GM12892 (cell line): Measurements from ENCODE around the gene CDC42EP4. TPM values are rescaled to one million over a fixed set of nuclear protein-coding genes. Genes with fewer than 3 reads are reported as not detected.

Source experiments
- DNase-seq: peaks from one replicate; pipeline ENCODE4 v3.0.0; 2011; ENCODE audit not compliant: insufficient read length
- FAIRE-seq: peaks from 2 replicates; lab custom pipeline; 2011; peaks lifted over from hg19 to GRCh38; lab: Jason Lieb, UNC
- POLR2A ChIP-seq: IDR thresholded peaks from 2 replicates; pipeline ENCODE4 v1.6.1; 2011; ENCODE audit warnings: low read depth, low read length, control low read depth
- POLR2AphosphoS5 ChIP-seq: IDR thresholded peaks from 2 replicates; pipeline ENCODE4 v1.6.1; 2011; ENCODE audit warnings: low read depth, low read length, control low read depth
- TAF1 ChIP-seq: IDR thresholded peaks from 2 replicates; pipeline ENCODE4 v1.6.1; 2011; ENCODE audit warnings: low read depth, mild to moderate bottlenecking, control low read depth, low read length, borderline replicate concordance
- polyA plus RNA-seq: library from polyadenylated mRNA; unstranded; fragments of >200 nt; gene quantifications from one replicate; pipeline ENCODE4 v1.2.1, GENCODE V29; 2012; ENCODE audit warnings: missing spikeins, inconsistent platforms; ENCODE audit not compliant: missing spikeins

Gene CDC42EP4, protein sequence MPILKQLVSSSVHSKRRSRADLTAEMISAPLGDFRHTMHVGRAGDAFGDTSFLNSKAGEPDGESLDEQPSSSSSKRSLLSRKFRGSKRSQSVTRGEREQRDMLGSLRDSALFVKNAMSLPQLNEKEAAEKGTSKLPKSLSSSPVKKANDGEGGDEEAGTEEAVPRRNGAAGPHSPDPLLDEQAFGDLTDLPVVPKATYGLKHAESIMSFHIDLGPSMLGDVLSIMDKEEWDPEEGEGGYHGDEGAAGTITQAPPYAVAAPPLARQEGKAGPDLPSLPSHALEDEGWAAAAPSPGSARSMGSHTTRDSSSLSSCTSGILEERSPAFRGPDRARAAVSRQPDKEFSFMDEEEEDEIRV
- polyA plus RNA-seq, result 1.9 TPM

DNA sequence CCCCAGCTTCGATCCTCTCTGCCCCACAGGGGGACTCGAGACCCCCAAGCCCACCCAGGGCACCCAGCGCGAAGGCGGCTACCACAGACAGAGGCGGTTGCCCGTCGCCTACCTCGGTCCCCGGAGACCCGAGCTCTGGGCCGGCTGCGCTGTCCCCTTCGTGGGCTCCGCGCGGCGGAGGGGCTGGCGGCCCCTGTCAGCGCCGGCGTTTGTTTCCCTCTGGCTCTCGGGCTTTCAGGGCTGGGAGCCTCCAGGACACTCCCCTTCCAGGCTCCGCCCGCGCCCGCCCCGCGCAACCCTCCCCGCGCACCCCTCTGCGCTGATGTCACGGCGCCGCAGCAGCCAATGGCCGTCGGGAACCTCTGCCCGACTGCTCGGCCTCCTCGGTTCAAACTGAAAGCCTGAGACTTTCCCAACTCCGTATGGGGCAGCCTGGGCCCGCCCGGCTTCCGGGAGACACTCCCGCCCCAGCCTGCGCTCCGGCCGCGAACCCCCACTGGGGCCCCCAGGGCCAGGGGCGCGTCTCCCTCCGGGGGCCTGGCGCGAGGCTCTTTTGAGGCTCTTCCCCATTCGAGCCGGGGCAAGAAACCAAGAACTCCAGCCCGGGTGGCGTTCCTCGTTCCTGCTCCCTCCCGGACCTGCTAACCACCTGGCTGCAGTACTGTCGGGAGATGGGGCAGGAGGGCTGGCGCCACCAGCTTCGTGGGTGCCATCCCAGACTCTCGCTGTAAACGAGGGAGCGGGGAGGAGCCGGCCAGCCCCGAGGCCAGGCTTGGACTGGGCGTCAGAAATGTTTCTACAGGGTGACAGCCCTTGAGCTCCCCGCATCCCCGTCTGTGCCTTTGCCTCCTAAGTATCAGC, at the start of gene CDC42EP4:
TSS of gene CDC42EP4 (minus strand) at position 221 of the 861 bp plus-strand sequence. CDS start 25,501 bp downstream, outside the sequence.
- peak; percentile 82 for DNase-seq
- peak; percentile 68 for FAIRE-seq
- TF ChIP-seq POLR2AphosphoS5 (no peak), POLR2A (peak; percentile 40; the same call in 1 of the 2 replicates)

DNA sequence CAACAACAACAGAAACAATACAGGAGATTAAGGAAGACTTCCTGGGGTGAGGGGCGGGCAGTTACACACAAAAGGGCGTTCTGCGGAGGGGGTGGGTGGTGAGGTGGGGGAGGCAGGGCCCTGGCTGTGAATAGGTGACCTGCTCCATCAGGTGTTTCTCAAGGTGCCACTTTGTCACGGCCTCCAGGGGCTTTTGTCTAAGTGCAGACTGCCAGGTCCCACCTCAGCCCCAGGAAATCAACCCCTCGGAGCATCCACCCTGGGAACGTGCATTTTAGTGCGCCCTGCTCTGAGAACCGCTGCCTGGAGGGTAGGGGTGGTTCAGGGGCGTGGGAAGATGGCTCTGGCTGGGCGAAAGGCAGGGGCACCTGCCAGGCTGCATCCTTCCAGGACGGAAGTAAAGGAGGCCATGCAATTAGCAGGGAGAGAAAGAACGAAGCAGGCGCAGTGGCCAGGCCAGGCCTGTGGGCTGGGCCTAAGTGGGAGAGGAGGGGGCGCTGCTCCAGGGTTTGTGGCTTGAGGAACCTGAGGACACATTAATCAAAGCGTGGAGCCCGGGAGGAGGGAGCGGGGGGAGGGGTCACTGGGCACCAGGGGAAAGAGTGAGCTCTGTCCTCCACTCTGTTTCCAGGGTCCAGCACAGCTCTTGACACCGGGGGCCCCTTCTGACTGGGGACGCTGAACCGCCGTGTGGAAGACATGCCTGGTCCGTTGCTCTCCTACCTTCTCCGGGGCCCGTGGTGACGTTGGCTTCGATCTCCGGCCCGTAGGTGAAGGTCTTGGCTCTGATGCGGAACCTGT, 49.4 kb upstream of the CDC42EP4 start:
- no peak for TF ChIP-seq POLR2AphosphoS5
- TF ChIP-seq TAF1, result no peak
- no peak for TF ChIP-seq POLR2A
- no peak for FAIRE-seq
- DNase-seq, result no peak

DNA sequence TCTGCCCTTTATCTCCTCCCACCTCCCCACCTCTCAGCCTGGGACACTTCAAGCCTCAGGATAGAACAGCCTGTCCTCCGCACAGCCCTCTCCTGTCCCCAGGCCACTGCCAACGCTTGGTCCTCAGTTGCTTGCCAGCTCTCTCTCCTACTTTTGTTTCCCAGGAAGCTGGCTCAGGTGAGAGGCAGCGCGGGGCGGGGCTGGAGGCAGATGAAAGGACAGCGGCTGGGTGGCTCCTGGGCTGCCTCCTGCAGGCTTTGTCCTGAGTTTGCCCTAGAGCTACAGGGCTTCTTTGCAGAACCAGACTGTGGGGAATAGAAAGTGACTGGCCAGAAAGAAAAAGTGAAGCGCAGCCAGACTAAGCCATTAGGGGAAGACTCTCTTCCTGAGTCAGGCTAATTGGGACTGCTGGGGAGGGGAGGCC, 48.2 kb upstream of the CDC42EP4 start:
- TF ChIP-seq POLR2A, result no peak
- no peak for TF ChIP-seq POLR2AphosphoS5
- TF ChIP-seq TAF1, result no peak
- DNase-seq, result no peak
- no peak for FAIRE-seq

DNA sequence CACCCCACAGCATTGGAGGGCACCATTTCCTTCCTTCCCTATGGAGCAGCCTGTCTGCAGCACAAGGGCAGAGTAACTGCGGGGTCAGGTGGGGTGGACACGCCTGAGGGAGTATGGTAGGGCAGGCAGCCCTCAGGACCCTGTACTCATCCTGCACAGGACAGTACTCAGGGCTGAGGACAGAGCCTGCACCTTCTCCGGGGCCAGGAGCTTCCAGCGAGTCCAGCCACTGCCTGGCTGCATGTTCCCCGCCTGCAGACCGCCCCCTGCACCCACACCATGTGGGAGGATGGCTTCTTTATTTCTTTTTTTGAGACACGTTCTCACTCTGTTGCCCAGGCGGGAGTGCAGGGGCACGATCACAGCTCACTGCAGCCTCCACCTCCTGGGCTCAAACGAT, 47.6 kb upstream of the CDC42EP4 start:
- no peak for DNase-seq
- FAIRE-seq, result no peak
- no peak for TF ChIP-seq POLR2A
- no peak for TF ChIP-seq TAF1
- no peak for TF ChIP-seq POLR2AphosphoS5

DNA sequence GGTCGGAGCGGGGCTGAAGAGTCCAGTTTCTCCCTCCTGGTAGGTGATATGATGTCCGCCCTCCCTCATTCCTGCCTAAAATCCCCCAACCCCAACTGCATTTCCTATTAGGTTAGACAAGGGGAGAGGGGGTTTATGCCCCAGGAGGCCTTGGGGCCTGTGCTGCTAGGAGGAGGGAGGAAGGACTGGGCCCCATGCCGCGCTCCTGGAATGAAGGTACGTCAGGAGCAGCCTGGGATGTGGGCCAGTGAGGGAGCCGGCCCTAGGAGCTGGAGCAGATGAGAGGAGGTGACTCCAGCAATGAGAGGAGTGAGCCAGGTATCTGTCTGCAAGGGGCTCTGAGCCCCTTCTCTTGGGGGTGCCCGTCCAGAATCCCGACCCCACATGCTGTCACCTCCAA, 46.9 kb upstream of the CDC42EP4 start:
- DNase-seq (no peak), FAIRE-seq (no peak)
- no peak for TF ChIP-seq TAF1
- no peak for TF ChIP-seq POLR2A
- TF ChIP-seq POLR2AphosphoS5, result no peak

DNA sequence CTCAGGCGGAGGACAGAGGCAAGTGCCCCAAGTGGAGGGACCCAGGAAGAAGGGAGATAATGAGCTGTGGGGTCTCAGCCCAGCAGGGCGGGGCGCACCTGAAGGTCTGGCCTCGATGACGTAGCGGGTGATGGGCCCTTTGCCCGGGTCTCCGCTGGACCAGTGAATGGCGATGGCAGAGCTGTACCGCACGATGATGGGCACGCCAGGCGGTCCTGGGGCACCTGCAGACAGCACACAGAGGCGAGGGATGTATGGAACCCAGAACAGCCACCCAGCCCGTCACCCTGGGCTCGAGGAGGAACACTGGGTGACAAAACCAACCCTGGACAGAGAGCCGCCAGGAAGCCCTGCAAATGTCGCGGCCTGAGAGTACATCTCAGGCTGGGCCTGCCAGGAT, 46.2 kb upstream of the CDC42EP4 start:
- DNase-seq (no peak), FAIRE-seq (no peak)
- no peak for TF ChIP-seq TAF1

DNA sequence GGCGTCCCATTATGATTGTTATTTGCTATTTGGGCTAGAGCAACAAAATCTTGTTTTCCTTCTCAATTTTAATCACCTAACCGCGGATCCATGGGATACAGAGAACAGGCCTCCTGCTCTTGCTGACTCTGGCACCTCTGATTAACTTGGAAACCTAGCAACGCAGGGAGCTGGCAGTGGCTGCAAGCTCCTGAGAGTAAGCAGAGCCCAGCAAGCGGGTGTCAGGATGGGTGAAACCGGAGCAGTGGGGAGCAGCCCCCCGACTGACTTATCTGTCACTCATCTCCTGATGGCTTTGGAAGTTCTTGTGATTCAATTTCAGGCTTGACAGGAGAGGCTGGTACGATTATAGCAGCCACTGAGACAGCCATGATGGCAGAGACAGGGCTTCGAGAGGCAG, 45.5 kb upstream of the CDC42EP4 start:
- FAIRE-seq (no peak), DNase-seq (no peak)
- TF ChIP-seq POLR2AphosphoS5, result no peak
- no peak for TF ChIP-seq POLR2A
- TF ChIP-seq TAF1, result no peak

DNA sequence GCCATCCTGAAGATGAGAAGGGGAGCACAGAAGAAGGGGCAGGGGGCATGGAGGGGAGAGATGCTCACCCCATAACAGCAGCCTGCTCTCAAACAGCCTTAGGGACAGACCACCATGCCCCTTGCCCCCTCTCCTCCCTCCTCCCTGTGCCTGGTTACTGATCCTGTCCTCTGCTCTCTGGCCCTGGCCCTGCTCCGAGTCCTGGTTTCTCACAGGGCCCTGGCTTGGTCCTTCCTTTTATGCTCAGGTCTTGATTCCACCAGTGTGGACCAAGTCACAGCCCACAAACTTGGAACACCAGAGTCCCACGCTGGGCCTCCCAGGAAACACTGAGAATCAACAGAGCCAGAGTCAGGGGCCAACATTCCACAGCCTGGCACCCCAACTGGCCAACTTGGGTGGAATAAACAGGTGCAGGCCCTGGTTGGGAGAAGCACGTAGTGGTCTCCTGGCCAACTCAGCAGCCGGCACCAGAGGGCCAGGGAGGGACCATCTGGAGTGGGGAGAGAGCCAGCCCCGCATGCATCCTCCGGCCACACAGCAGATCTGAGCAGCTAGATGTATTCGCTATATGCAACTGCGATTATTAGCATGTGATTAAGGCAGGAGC, 44.9 kb upstream of the CDC42EP4 start:
- TF ChIP-seq POLR2AphosphoS5 (no peak), TAF1 (no peak), POLR2A (no peak)
- no peak for FAIRE-seq
- DNase-seq, result no peak

DNA sequence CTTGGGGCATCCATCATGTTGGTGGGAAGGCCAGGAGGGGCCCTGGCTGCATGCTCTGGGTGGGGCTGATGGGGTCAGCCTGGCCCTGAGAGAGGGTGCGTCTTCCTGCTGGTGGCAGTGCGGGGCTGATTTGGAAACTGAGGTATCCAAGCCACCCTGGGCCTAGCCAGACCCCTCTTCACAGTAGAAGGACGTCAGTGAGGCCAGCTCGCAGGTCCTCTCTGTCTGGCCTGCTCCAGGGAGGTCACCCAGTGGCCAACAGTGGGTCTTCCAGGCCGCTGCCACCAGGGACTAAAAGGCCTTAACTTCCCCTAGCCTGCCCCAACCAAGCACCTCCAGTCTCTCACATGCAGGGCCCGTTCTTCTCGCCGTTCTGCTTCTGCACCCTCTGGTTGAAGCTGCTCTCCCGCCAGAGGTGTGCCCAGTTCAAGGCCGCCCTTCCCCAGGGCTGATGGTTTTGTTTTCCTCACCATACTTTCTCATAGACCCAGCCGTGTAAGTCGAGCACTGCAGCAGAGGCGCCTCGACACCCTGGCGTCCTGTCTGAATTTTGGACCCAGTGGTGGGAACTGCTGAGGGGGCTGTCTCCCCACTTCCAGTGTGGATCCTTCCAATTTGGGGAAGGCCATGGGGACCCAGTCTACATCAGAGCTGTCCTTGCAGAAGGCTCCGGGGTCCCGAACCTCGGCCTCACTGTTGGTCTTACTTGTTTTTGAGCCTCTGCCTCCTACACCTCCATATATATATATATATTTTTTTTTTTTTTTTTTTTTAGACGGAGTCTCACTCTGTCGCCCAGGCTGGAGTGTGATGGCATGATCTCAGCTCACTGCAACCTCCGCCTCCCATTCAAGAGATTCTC, 42.9 kb upstream of the CDC42EP4 start:
- DNase-seq, result no peak
- TF ChIP-seq POLR2AphosphoS5 (no peak), TAF1 (no peak), POLR2A (no peak)
- no peak for FAIRE-seq

DNA sequence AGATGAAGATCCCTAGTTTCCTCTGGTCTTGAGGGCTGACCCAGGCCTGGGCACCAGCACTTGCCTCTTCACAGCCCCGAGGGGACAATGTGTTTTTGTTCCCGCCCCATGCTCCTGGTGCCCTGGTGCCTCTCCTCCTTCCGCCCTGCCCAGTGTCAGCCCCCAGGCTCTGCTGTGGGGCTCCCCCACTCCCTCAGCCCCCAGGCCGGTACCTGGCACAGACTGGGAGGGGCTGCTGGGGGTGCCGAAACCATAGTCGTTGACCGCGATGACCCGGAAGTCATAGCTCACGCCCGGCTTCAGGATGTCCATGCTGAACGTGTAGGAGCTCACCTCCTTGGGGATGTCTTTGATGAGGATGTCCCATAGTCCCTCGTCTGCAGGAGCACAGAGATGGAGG, 40.5 kb upstream of the CDC42EP4 start:
- TF ChIP-seq POLR2A, result no peak
- no peak for DNase-seq
- no peak for FAIRE-seq

DNA sequence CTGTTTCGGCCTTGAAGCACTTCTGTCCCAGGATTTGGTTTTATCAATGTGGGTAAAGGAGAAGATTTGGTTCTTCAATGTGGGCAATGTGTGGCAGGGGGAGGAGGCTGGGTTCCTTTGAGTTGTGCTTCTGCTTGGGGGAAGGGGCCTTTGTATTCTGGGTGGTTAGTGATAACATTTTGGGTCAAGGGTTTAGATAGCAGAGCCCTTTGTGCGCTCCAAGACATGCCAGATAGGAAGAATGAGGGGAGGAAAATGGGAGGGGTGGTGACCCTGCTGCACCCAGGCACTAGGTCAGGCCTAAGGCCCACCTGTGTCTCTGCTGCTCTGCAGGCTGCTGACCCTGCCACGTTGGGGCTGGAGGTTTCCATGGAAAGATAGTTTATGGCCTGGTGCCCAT, 40.0 kb upstream of the CDC42EP4 start:
- FAIRE-seq, result no peak
- TF ChIP-seq TAF1 (no peak), POLR2A (no peak), POLR2AphosphoS5 (no peak)
- no peak for DNase-seq
